HG02884 (cell line): ENCODE measurements around the gene GUK1.

Experiments
- ATAC-seq: cut with Tn5 transposase; IDR thresholded peaks from one replicate; pipeline ENCODE4 v1.9.1; 2021; ENCODE audit warnings: mild to moderate bottlenecking, moderate library complexity; ENCODE audit not compliant: unreplicated experiment

Gene GUK1

GRCh38 chr1:228149406-228150119 is 9.5 kb downstream of the GUK1 start, which contains the start of gene GJC2:
Gene GJC2, plus strand, starts transcription at chr1:228149930. Its CDS starts 7,829 bp downstream, at chr1:228157759.
- no peak for ATAC-seq

GRCh38 chr1:228150120-228150460 is 10.0 kb downstream of the GUK1 start:
- no peak for ATAC-seq

GRCh38 chr1:228150461-228151179 is 10.5 kb downstream of the GUK1 start:
- no peak for ATAC-seq

- ATAC-seq: no peak
Observed at GRCh38 chr1:228151180-228151925, 11.3 kb downstream of the GUK1 start.

- ATAC-seq: no peak
Observed at GRCh38 chr1:228152097-228152917, 12.2 kb downstream of the GUK1 start.

- ATAC-seq: no peak
Observed at GRCh38 chr1:228152918-228153258, 12.8 kb downstream of the GUK1 start.

GRCh38 chr1:228154021-228154669 is 14.1 kb downstream of the GUK1 start:
- ATAC-seq: no peak

- ATAC-seq: no peak
Observed at GRCh38 chr1:228154670-228155571, 14.8 kb downstream of the GUK1 start.

GRCh38 chr1:228155596-228156514 is 15.8 kb downstream of the GUK1 start:
- ATAC-seq: no peak

GRCh38 chr1:228156515-228156881 is 16.4 kb downstream of the GUK1 start:
- no peak for ATAC-seq

- no peak for ATAC-seq
Observed at GRCh38 chr1:228156941-228157728, 17.1 kb downstream of the GUK1 start.

- no peak for ATAC-seq
Observed at GRCh38 chr1:228157729-228158126, 17.6 kb downstream of the GUK1 start.

GRCh38 chr1:228158151-228159007 is 18.3 kb downstream of the GUK1 start:
- ATAC-seq: no peak

GRCh38 chr1:228159008-228159665 is 19.1 kb downstream of the GUK1 start:
- no peak for ATAC-seq

- ATAC-seq: no peak
Observed at GRCh38 chr1:228160201-228160761, 20.2 kb downstream of the GUK1 start.

GRCh38 chr1:228161362-228161761 is 21.3 kb downstream of the GUK1 start:
- ATAC-seq: no peak
